IMR-90 (cell line): ENCODE data around the gene ENTREP3. TPM values are rescaled to one million over a fixed set of nuclear protein-coding genes. Genes with fewer than 3 reads are reported as not detected.
"Not testable (repeated sequence)": the region's sequence is repeated elsewhere in the genome, so short reads cannot be mapped to it uniquely, and the experiment has no call there.

ENCODE experiments used
- ATAC-seq: fragments of 200-7000 bp; cut with Tn5 transposase; 2 replicates; pipeline ENCODE4 v1.9.1; 2020; ENCODE audit warnings: low read depth, mild to moderate bottlenecking, moderate library complexity
- BruUV-seq: library from RNA; stranded (reverse); fragments of 400-500 nt; replicated peaks from 2 replicates; lab custom pipeline; 2021; lab: Mats Ljungman, UMichigan
- CTCF ChIA-PET: fragments of 300-600 bp; formaldehyde crosslinking; extraction: SDS; loops from one replicate; lab custom pipeline; 2021; ENCODE audit warnings: antibody characterized with exemption; lab: Yijun Ruan, JAX
- POLR2A ChIA-PET: fragments of 300-600 bp; sonication (Branson Sonifier 250); formaldehyde crosslinking; loops from one replicate; lab custom pipeline; 2022; ENCODE audit warnings: antibody characterized with exemption; ENCODE audit not compliant: unreplicated experiment; lab: Charles Lee
- DNase-seq: peaks from one replicate; pipeline ENCODE4 v3.0.0; 2013
- H2AFZ ChIP-seq: replicated peaks from 2 replicates; pipeline ENCODE3; 2013; ENCODE audit warnings: low read length, mild to moderate bottlenecking; ENCODE audit not compliant: poor library complexity
- H2AK5ac ChIP-seq: 2 replicates; pipeline ENCODE4 v1.6.1; 2013; ENCODE audit warnings: low read depth, low read length, inconsistent platforms
- H2AK9ac ChIP-seq: replicated peaks from 2 replicates; pipeline ENCODE3; 2013; ENCODE audit warnings: mild to moderate bottlenecking, low read depth, low read length, moderate library complexity; ENCODE audit not compliant: poor library complexity
- H2BK120ac ChIP-seq: 2 replicates; pipeline ENCODE4 v1.6.1; 2013; ENCODE audit warnings: low read depth, low read length, inconsistent platforms
- H2BK15ac ChIP-seq: 3 replicates; pipeline ENCODE4 v1.6.1; 2013; ENCODE audit warnings: low read depth, low read length, inconsistent platforms
- H2BK20ac ChIP-seq: 2 replicates; pipeline ENCODE4 v1.6.1; 2013; ENCODE audit warnings: low read depth, mild to moderate bottlenecking, inconsistent platforms, low read length, moderate library complexity
- H2BK5ac ChIP-seq: 2 replicates; pipeline ENCODE4 v1.6.1; 2013; ENCODE audit warnings: mild to moderate bottlenecking, low read depth, low read length, inconsistent platforms; ENCODE audit not compliant: poor library complexity, severe bottlenecking
- H3K14ac ChIP-seq: replicated peaks from 2 replicates; pipeline ENCODE4 v1.6.1; 2013; ENCODE audit warnings: low read depth, low read length, inconsistent platforms
- H3K18ac ChIP-seq: 2 replicates; pipeline ENCODE4 v1.6.1; 2013; ENCODE audit warnings: low read depth, low read length, control low read depth
- H3K23ac ChIP-seq: 2 replicates; pipeline ENCODE4 v1.6.1; 2013; ENCODE audit warnings: low read depth, low read length, inconsistent platforms
- H3K27ac ChIP-seq: 2 replicates; pipeline ENCODE4 v1.5.1; 2013; ENCODE audit warnings: mild to moderate bottlenecking, control low read depth, low read length; ENCODE audit not compliant: insufficient read depth
- H3K27me3 ChIP-seq: 2 replicates; pipeline ENCODE4 v1.6.1; 2013; ENCODE audit warnings: low read length; ENCODE audit not compliant: control insufficient read depth, insufficient read depth
- H3K36me3 ChIP-seq: 2 replicates; pipeline ENCODE4 v1.6.1; 2013; ENCODE audit warnings: low read length, mixed read lengths; ENCODE audit not compliant: control insufficient read depth, insufficient read depth
- H3K4ac ChIP-seq: 2 replicates; pipeline ENCODE4 v1.6.1; 2013; ENCODE audit warnings: low read depth, low read length, inconsistent platforms
- H3K4me1 ChIP-seq: 2 replicates; pipeline ENCODE4 v1.6.1; 2013; ENCODE audit warnings: low read length, mixed read lengths; ENCODE audit not compliant: control insufficient read depth, insufficient read depth
- H3K4me2 ChIP-seq: 2 replicates; pipeline ENCODE4 v1.6.1; 2013; ENCODE audit warnings: low read depth, mild to moderate bottlenecking, control low read depth, low read length, moderate library complexity
- H3K4me3 ChIP-seq: 2 replicates; pipeline ENCODE4 v1.5.1; 2013; ENCODE audit warnings: low read depth, mild to moderate bottlenecking, control low read depth, low read length, moderate library complexity; ENCODE audit not compliant: insufficient read depth
- H3K56ac ChIP-seq: 2 replicates; pipeline ENCODE4 v1.6.1; 2013; ENCODE audit warnings: low read length, inconsistent platforms; ENCODE audit not compliant: insufficient read depth; ENCODE audit errors: extremely low read depth
- H3K79me1 ChIP-seq, 2 experiments: 2 replicates each; pipeline ENCODE4 v1.6.1; 2013; ENCODE audit warnings: low read length in 2 of 2, inconsistent platforms in 1 of 2, low read depth in 1 of 2
- H3K9ac ChIP-seq: 2 replicates; pipeline ENCODE4 v1.6.1; 2013; ENCODE audit warnings: low read depth, low read length, control low read depth
- H3K9me1 ChIP-seq: 2 replicates; pipeline ENCODE4 v1.6.1; 2013; ENCODE audit warnings: low read length, inconsistent platforms; ENCODE audit not compliant: insufficient read depth
- H3K9me3 ChIP-seq: 2 replicates; pipeline ENCODE4 v1.6.1; 2013; ENCODE audit warnings: low read length; ENCODE audit not compliant: control insufficient read depth, insufficient read depth
- H4K20me1 ChIP-seq: 2 replicates; pipeline ENCODE4 v1.6.1; 2013; ENCODE audit warnings: low read length, inconsistent platforms; ENCODE audit not compliant: insufficient read depth
- H4K5ac ChIP-seq: 2 replicates; pipeline ENCODE4 v1.6.1; 2013; ENCODE audit warnings: mild to moderate bottlenecking, low read depth, low read length, control low read depth
- H4K8ac ChIP-seq, 2 experiments: 2 replicates each; pipeline ENCODE4 v1.6.1; 2013; ENCODE audit warnings: low read depth in 2 of 2, low read length in 2 of 2, control low read depth in 1 of 2, inconsistent platforms in 1 of 2
- H4K91ac ChIP-seq: 2 replicates; pipeline ENCODE4 v1.6.1; 2013; ENCODE audit warnings: low read depth, low read length, inconsistent platforms; ENCODE audit not compliant: insufficient read depth
- WGBS, 2 experiments: methylation state at CpG; one replicate each; pipeline versions ENCODE4 v1.1.5 to v1.1.7; 2013; ENCODE audit warnings: missing lambda C conversion rate in 2 of 2; ENCODE audit not compliant: insufficient read length in 1 of 2; ENCODE audit errors: extremely low coverage in 2 of 2; 5-methylcytosine and 5-hydroxymethylcytosine counted together
- dilution Hi-C: fragments of 300-500 bp; cut with HindIII; formaldehyde crosslinking; loops from one replicate; pipeline ENCODE4 v1.14.3; 2018; ENCODE audit warnings: low sequenced_read_pairs; ENCODE audit not compliant: unreplicated experiment
- in situ Hi-C: fragments of 300-500 bp; cut with MboI; formaldehyde crosslinking; loops from 3 replicates; pipeline ENCODE4 v1.14.3; 2019; ENCODE audit warnings: low sequenced_read_pairs, inconsistent platforms, mixed read lengths
- intact Hi-C: fragments of 100-400 bp; cut with micrococcal nuclease; formaldehyde crosslinking; loops from 2 replicates; pipeline ENCODE4 v1.10.0; 2022
- polyA plus RNA-seq, 3 experiments: library from polyadenylated mRNA; depleted of rRNA; stranded (reverse); fragments of >200 nt; gene quantifications; 2 replicates each; pipeline ENCODE4 v1.2.3, GENCODE V29; 2012; ENCODE audit warnings: low replicate concordance in 1 of 3
- total RNA-seq: library from RNA; depleted of rRNA; stranded (reverse); fragments of >200 nt; gene quantifications from 2 replicates; pipeline ENCODE4 v1.2.3, GENCODE V29; 2012

ENTREP3 gene
- total and polyA plus RNA-seq, 2 of the 4 experiments (the other 2 are of a cell fraction): 1.4 to 23.8 TPM

DNA sequence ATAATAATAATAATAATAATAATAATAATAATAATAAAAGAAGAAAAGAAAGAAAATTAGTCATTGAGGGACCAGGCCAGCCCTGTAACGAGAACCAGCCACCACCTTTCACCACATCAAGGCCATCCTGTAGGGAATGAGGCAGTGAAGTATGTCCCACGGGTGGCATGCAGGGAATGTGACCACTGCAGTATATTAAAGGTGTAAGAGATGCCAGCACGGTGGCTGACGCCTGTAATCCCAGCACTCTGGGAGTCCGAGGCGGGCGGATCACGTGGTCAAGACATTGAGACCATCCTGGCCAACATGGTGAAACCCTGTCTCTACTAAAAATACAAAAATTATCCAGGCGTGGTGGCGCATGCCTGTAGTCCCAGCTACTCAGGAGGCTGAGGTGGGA is 35.7 kb upstream of the ENTREP3 start:
- H4K5ac ChIP-seq, H3K4ac ChIP-seq, H3K36me3 ChIP-seq, H3K9me1 ChIP-seq, H4K20me1 ChIP-seq, H3K9ac ChIP-seq, ATAC-seq, H3K79me1 ChIP-seq, H3K4me2 ChIP-seq, CTCF ChIA-PET, H2AK5ac ChIP-seq, H3K9me3 ChIP-seq, H3K23ac ChIP-seq, H3K27ac ChIP-seq, H2AK9ac ChIP-seq, BruUV-seq, H3K4me3 ChIP-seq, intact Hi-C loops, H3K56ac ChIP-seq, H2AFZ ChIP-seq, H4K91ac ChIP-seq, dilution Hi-C loops, in situ Hi-C loops, H3K4me1 ChIP-seq, H2BK15ac ChIP-seq, H2BK5ac ChIP-seq, H3K18ac ChIP-seq, H4K8ac ChIP-seq, H3K14ac ChIP-seq, DNase-seq, H2BK20ac ChIP-seq, POLR2A ChIA-PET, H2BK120ac ChIP-seq: not testable (repeated sequence)
- no CpG with 5 or more reads among the region's 10 CpGs for WGBS, 2 experiments
- peaks cover 41% of the 10 kb centered on the region for H3K27me3 ChIP-seq
